ENCODE data around the gene ST6GALNAC1.
"Not testable (repeated sequence)": the region's sequence is repeated elsewhere in the genome, so short reads cannot be mapped to it uniquely, and the experiment has no call there.

The ST6GALNAC1 gene

DNA sequence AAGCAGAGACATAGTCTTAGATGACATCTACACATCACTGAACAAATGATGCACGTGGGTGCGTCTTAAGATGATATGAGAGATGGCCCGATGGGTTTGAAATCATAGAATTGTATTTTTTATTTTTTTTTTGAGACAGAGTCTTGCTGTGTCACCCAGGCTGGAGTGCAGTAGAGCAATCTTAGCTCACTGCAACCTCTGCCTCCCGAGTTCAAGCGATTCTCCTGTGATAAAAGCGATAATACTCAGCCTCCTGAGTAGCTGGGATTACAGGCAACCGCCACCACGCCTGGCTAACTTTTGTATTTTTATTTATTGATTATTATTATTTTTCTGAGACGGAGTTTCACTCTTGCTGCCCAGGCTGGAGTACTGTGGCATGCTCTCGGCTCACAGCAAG lies 5.3 kb downstream of the ST6GALNAC1 start:
- no peaks in the 10 kb centered on the region for H3K4me1 ChIP-seq (ENCODE audit: control insufficient read depth, low read depth, low read length)
- DNase-seq = no peak
- H3K4me3 ChIP-seq (ENCODE audit: low read length) = no peak overlapping the region
- H2BK5ac ChIP-seq (ENCODE audit: low read length) = no peak overlapping the region
- H3K23ac ChIP-seq (ENCODE audit: low read length) = no peak overlapping the region
- no peaks in the 10 kb centered on the region for H3K36me3 ChIP-seq (ENCODE audit: control insufficient read depth, insufficient read depth, low read length)
- no peak overlapping the region for H3K56ac ChIP-seq (ENCODE audit: low read length)
- WGBS (ENCODE audit: extremely low coverage, insufficient coverage, low lambda C conversion rate) = no CpG with 5 or more reads among the region's 10 CpGs
- no peak overlapping the region for H2BK15ac ChIP-seq (replicated peaks; ENCODE audit: low read depth)
- H3K79me1 ChIP-seq (ENCODE audit: low read length) = no peaks in the 10 kb centered on the region
- no peak overlapping the region for H3K27ac ChIP-seq (ENCODE audit: low read depth, low read length)
- H4K8ac ChIP-seq (ENCODE audit: low read depth, low read length) = no peak overlapping the region
- H3K9ac ChIP-seq (ENCODE audit: low read length) = no peak overlapping the region
- H2AK5ac ChIP-seq (ENCODE audit: low read length) = no peak overlapping the region
- no peak overlapping the region for H2BK120ac ChIP-seq (ENCODE audit: low read depth, low read length)
- H3K4ac ChIP-seq (ENCODE audit: low read depth, low read length) = no peak overlapping the region
- H3K27me3 ChIP-seq (ENCODE audit: insufficient read depth, low read length, poor library complexity) = no peaks in the 10 kb centered on the region
- H3K18ac ChIP-seq (ENCODE audit: low read length) = no peak overlapping the region
- H3K79me2 ChIP-seq (ENCODE audit: control insufficient read depth, insufficient read depth, low read length) = no peaks in the 10 kb centered on the region
- no peak overlapping the region for H3K4me2 ChIP-seq (ENCODE audit: low read length)
- no peak overlapping the region for H4K5ac ChIP-seq (ENCODE audit: low read length)

DNA sequence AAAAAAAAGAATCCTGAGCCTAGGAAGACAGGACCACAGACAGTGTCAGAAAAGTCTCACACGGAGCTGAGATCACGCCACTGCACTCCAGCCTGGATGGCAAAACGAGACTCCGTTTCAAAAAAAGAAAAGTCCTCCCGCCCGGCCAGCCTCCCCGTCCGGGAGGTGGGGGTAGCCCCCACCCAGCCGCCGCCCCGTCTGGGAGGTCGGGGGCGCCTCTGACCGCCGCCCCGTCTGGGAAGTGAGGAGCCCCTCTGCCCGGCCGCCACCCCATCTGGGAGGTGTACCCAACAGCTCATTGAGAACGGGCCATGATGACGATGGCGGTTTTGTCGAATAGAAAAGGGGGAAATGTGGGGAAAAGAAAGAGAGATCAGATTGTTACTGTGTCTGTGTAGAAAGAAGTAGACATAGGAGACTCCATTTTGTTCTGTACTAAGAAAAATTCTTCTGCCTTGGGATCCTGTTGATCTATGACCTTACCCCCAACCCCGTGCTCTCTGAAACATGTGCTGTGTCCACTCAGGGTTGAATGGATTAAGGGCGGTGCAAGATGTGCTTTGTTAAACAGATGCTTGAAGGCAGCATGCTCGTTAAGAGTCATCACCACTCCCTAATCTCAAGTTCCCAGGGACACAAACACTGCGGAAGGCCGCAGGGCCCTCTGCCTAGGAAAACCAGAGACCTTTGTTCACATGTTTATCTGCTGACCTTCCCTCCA lies 6.9 kb downstream of the ST6GALNAC1 start:
- H3K4me1 ChIP-seq (ENCODE audit: control insufficient read depth, low read depth, low read length); H3K4ac ChIP-seq (ENCODE audit: low read depth, low read length); H2BK15ac ChIP-seq (replicated peaks; ENCODE audit: low read depth); H4K5ac ChIP-seq (ENCODE audit: low read length); H3K27me3 ChIP-seq (ENCODE audit: insufficient read depth, low read length, poor library complexity); H2AK5ac ChIP-seq (ENCODE audit: low read length); H3K79me1 ChIP-seq (ENCODE audit: low read length); H2BK5ac ChIP-seq (ENCODE audit: low read length); H2BK120ac ChIP-seq (ENCODE audit: low read depth, low read length); H3K9ac ChIP-seq (ENCODE audit: low read length); H3K4me3 ChIP-seq (ENCODE audit: low read length); H3K56ac ChIP-seq (ENCODE audit: low read length); H3K23ac ChIP-seq (ENCODE audit: low read length); H3K79me2 ChIP-seq (ENCODE audit: control insufficient read depth, insufficient read depth, low read length); H3K4me2 ChIP-seq (ENCODE audit: low read length); H4K8ac ChIP-seq (ENCODE audit: low read depth, low read length); H3K27ac ChIP-seq (ENCODE audit: low read depth, low read length); H3K36me3 ChIP-seq (ENCODE audit: control insufficient read depth, insufficient read depth, low read length); DNase-seq; H3K18ac ChIP-seq (ENCODE audit: low read length): not testable (repeated sequence)
- WGBS (ENCODE audit: extremely low coverage, insufficient coverage, low lambda C conversion rate) = no CpG with 5 or more reads among the region's 27 CpGs

DNA sequence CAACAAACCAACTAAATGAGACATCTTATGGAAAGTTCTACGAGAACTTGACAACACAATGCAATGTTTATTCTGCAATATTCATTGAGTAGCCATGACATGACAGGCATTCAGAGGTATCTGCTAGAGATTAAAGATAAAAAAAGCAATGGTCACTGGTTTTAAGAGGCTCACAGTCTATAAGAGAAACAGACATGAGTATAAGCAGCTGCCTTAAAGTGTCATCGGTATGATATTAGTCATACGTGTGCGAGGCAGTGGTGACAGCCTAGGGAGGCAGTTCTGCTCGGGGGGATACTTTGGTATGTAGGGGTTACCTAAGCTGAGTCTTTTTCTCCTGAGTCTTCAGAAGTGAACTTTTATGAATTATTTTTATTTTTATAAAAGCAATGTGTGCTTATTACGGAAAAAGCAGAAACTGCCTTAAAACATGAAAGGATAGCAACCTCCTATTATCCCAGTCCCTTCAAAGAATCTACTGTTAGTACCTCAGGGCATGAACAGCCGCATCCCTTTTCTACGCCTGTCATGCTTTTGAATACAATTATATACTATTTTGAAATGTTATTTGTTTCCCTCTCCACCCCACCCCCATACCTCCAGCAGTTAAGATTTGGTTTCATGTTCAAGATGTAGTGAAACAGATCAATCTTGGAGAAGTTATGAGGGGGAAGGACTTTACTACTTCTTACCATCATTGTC lies 7.7 kb downstream of the ST6GALNAC1 start:
- Histone ChIP-seq H3K4ac (ENCODE audit: low read depth, low read length) (no peak overlapping the region), H3K79me1 (ENCODE audit: low read length) (no peaks in the 10 kb centered on the region), H4K8ac (ENCODE audit: low read depth, low read length) (no peak overlapping the region), H3K9ac (ENCODE audit: low read length) (no peak overlapping the region), H2BK120ac (ENCODE audit: low read depth, low read length) (no peak overlapping the region), H2BK15ac (replicated peaks; ENCODE audit: low read depth) (no peak overlapping the region), H3K4me1 (ENCODE audit: control insufficient read depth, low read depth, low read length) (no peaks in the 10 kb centered on the region), H3K4me2 (ENCODE audit: low read length) (no peak overlapping the region), H3K27me3 (ENCODE audit: insufficient read depth, low read length, poor library complexity) (no peaks in the 10 kb centered on the region), H3K18ac (ENCODE audit: low read length) (no peak overlapping the region), H3K79me2 (ENCODE audit: control insufficient read depth, insufficient read depth, low read length) (no peaks in the 10 kb centered on the region), H4K5ac (ENCODE audit: low read length) (no peak overlapping the region), H3K56ac (ENCODE audit: low read length) (no peak overlapping the region), H2BK5ac (ENCODE audit: low read length) (no peak overlapping the region), H3K23ac (ENCODE audit: low read length) (no peak overlapping the region), H3K36me3 (ENCODE audit: control insufficient read depth, insufficient read depth, low read length) (no peaks in the 10 kb centered on the region), H3K27ac (ENCODE audit: low read depth, low read length) (no peak overlapping the region), H3K4me3 (ENCODE audit: low read length) (no peak overlapping the region), H2AK5ac (ENCODE audit: low read length) (no peak overlapping the region)
- no peak for DNase-seq
- WGBS (ENCODE audit: extremely low coverage, insufficient coverage, low lambda C conversion rate) = no CpG with 5 or more reads among the region's 8 CpGs

DNA sequence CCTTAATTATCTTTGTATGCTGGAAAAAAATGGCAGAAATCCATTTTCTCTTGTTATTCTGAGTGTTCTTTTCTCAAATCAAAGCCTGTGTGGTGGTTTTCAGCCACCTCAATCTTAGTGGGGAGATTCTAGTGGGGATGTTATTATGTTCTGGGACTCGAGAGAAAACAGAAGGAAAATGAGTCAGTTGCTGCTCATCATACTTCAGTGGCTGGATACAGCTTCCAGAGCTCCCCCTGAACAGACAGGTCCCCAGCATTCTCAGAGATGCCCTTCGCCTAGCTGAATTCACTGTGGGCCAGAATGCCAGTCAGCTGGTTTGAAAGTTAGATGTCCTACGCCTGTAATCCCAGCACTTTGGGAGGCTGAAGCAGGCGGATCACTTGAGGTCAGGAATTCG lies 8.5 kb downstream of the ST6GALNAC1 start:
- no peak overlapping the region for H3K23ac ChIP-seq (ENCODE audit: low read length)
- H2BK5ac ChIP-seq (ENCODE audit: low read length) = no peak overlapping the region
- no peak overlapping the region for H2BK15ac ChIP-seq (replicated peaks; ENCODE audit: low read depth)
- no peak overlapping the region for H3K18ac ChIP-seq (ENCODE audit: low read length)
- no peaks in the 10 kb centered on the region for H3K4me1 ChIP-seq (ENCODE audit: control insufficient read depth, low read depth, low read length)
- no peak overlapping the region for H2AK5ac ChIP-seq (ENCODE audit: low read length)
- no peaks in the 10 kb centered on the region for H3K79me1 ChIP-seq (ENCODE audit: low read length)
- H4K8ac ChIP-seq (ENCODE audit: low read depth, low read length) = no peak overlapping the region
- no peak overlapping the region for H4K5ac ChIP-seq (ENCODE audit: low read length)
- H3K4me3 ChIP-seq (ENCODE audit: low read length) = no peak overlapping the region
- H3K79me2 ChIP-seq (ENCODE audit: control insufficient read depth, insufficient read depth, low read length) = no peaks in the 10 kb centered on the region
- H3K27ac ChIP-seq (ENCODE audit: low read depth, low read length) = no peak overlapping the region
- no peak for DNase-seq
- H3K4ac ChIP-seq (ENCODE audit: low read depth, low read length) = no peak overlapping the region
- no peaks in the 10 kb centered on the region for H3K36me3 ChIP-seq (ENCODE audit: control insufficient read depth, insufficient read depth, low read length)
- no peak overlapping the region for H3K9ac ChIP-seq (ENCODE audit: low read length)
- H3K4me2 ChIP-seq (ENCODE audit: low read length) = no peak overlapping the region
- H3K27me3 ChIP-seq (ENCODE audit: insufficient read depth, low read length, poor library complexity) = no peaks in the 10 kb centered on the region
- H2BK120ac ChIP-seq (ENCODE audit: low read depth, low read length) = no peak overlapping the region
- WGBS (ENCODE audit: extremely low coverage, insufficient coverage, low lambda C conversion rate) = no CpG with 5 or more reads among the region's 5 CpGs
- H3K56ac ChIP-seq (ENCODE audit: low read length) = no peak overlapping the region

DNA sequence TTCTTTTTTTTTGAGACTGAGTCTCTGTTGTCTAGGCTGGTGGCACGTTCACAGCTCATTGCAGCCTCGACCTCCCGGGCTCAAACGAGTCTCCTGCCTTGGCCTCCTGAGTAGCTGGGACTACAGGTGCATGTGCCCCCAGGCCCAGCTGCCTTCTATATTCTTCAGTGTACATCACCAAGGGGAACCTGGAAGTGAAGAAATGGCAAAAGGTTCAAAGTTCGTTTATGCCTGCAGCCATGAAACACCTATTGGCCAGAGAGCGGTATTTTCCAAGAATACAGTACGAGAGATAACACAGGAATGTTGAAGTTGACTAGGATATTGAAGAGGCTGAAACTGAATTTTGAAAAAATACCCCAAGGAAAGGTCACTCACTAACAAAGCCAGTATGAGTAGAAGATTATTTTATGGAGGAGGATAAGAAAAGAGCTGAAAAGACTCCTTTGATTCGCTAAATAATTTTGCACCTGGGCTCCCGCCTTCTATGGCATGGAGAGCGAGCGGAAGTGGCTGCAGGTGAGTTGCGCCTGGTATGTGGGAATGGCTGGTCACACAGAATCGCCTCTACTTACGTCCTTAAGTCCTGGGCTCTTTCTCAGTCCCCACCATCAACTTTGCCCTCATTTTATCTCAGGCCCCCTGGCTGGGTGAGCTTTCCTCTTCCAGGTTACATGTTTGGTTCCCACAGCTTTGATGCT lies 9.8 kb downstream of the ST6GALNAC1 start:
- H3K4me3 ChIP-seq (ENCODE audit: low read length) = no peak overlapping the region
- no peak overlapping the region for H2BK5ac ChIP-seq (ENCODE audit: low read length)
- no peak overlapping the region for H2BK120ac ChIP-seq (ENCODE audit: low read depth, low read length)
- H3K23ac ChIP-seq (ENCODE audit: low read length) = no peak overlapping the region
- no peak for DNase-seq
- no peak overlapping the region for H3K56ac ChIP-seq (ENCODE audit: low read length)
- no peak overlapping the region for H3K4me2 ChIP-seq (ENCODE audit: low read length)
- H4K5ac ChIP-seq (ENCODE audit: low read length) = no peak overlapping the region
- no peaks in the 10 kb centered on the region for H3K27me3 ChIP-seq (ENCODE audit: insufficient read depth, low read length, poor library complexity)
- H3K18ac ChIP-seq (ENCODE audit: low read length) = no peak overlapping the region
- no peak overlapping the region for H3K4ac ChIP-seq (ENCODE audit: low read depth, low read length)
- H2BK15ac ChIP-seq (replicated peaks; ENCODE audit: low read depth) = no peak overlapping the region
- H3K9ac ChIP-seq (ENCODE audit: low read length) = no peak overlapping the region
- no peak overlapping the region for H4K8ac ChIP-seq (ENCODE audit: low read depth, low read length)
- H3K36me3 ChIP-seq (ENCODE audit: control insufficient read depth, insufficient read depth, low read length) = no peaks in the 10 kb centered on the region
- H3K27ac ChIP-seq (ENCODE audit: low read depth, low read length) = no peak overlapping the region
- no peak overlapping the region for H2AK5ac ChIP-seq (ENCODE audit: low read length)
- H3K79me2 ChIP-seq (ENCODE audit: control insufficient read depth, insufficient read depth, low read length) = no peaks in the 10 kb centered on the region
- no CpG with 5 or more reads among the region's 14 CpGs for whole genome bisulfite sequencing (ENCODE audit: extremely low coverage, insufficient coverage, low lambda C conversion rate)
- H3K4me1 ChIP-seq (ENCODE audit: control insufficient read depth, low read depth, low read length) = no peaks in the 10 kb centered on the region
- no peaks in the 10 kb centered on the region for H3K79me1 ChIP-seq (ENCODE audit: low read length)

Data from mesendoderm (in vitro differentiated cells).